Keratinocyte (primary cell): ENCODE data around the gene PRKRA.

Experiments used
- CTCF ChIP-seq, 3 experiments: IDR thresholded peaks in 1 of 3; conservative IDR thresholded peaks in 1 of 3; optimal IDR thresholded peaks in 1 of 3; 2 replicates in 2 of 3; 3 replicates in 1 of 3; pipeline versions ENCODE3 to v1.5.1; 2011; ENCODE audit warnings: low read length in 3 of 3, mild to moderate bottlenecking in 3 of 3, moderate library complexity in 2 of 3, control low read depth in 1 of 3, inconsistent platforms in 1 of 3; ENCODE audit not compliant: insufficient read depth in 2 of 3; ENCODE audit errors: extremely low read depth in 1 of 3
- EZH2 ChIP-seq: IDR thresholded peaks from one replicate; pipeline ENCODE4 v1.6.1; 2012; ENCODE audit warnings: inconsistent platforms, mild to moderate bottlenecking, low read length, moderate library complexity

- TF ChIP-seq CTCF (optimal IDR thresholded peaks at IDR 0.05 in 1 of 3, IDR thresholded peaks at IDR 0.05 in 1 of 3, conservative IDR thresholded peaks at IDR 0.05 in 1 of 3; ENCODE audit: extremely low read depth in 1 of 3, insufficient read depth in 2 of 3, low read length in 3 of 3) (no peak), EZH2 (no peak)
Measured at GRCh38 chr2:178436662-178437061, 14.3 kb downstream of the PRKRA start.
